ENCODE measurements around the gene CCDC171. TPM values are rescaled to one million over a fixed set of nuclear protein-coding genes. Genes with fewer than 3 reads are reported as not detected.

Gene CCDC171
- total RNA-seq, 1 experiment from 2014 or later, result 2.8 TPM

DNA sequence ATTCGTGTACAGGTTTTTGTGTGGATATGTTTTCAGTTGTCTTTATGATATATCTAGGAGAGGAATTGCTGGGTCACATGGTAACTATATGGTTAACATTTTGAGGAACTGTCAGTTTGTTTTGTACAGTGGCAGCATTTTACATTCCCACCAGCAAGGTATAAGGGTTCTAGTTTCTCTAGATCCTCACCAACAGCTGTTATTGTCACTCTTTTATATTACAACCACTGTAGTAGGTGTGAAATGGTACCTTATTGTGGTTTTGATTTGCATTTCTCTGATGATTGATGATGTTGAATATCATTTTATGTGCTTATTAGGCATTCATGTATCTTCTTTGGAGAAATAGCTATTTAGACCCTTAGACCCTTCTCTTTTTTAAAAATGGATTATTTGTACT lies 82.9 kb downstream of the CCDC171 start:
- no peak for DNase-seq (ENCODE audit: low spot score)
- no peaks in the 10 kb centered on the region for H3K27me3 Mint-ChIP-seq (ENCODE audit: low read depth)
- H3K9me3 Mint-ChIP-seq, result peaks cover 12% of the 10 kb centered on the region
- H3K4me3 Mint-ChIP-seq, result no peak overlapping the region
- H3K36me3 Mint-ChIP-seq, result peaks cover 2% of the 10 kb centered on the region; the same call in 1 of the 2 replicates
- TF ChIP-seq ESRRA (CRISPR knock-in tag; IDR thresholded peaks at IDR 0.05; ENCODE audit: borderline replicate concordance) (no peak), AFF4 (CRISPR knock-in tag; IDR thresholded peaks at IDR 0.05; ENCODE audit: borderline replicate concordance) (no peak), TCF7 (CRISPR knock-in tag; IDR thresholded peaks at IDR 0.05; ENCODE audit: low read depth) (no peak), CDX4 (CRISPR knock-in tag; IDR thresholded peaks at IDR 0.05; ENCODE audit: borderline replicate concordance) (no peak), ELF4 (CRISPR knock-in tag; IDR thresholded peaks at IDR 0.05; ENCODE audit: low read depth) (no peak), ETV6 (CRISPR knock-in tag; IDR thresholded peaks at IDR 0.05) (no peak), ARID4B (CRISPR knock-in tag; IDR thresholded peaks at IDR 0.05; ENCODE audit: borderline replicate concordance) (no peak), CBFB (CRISPR knock-in tag; IDR thresholded peaks at IDR 0.05; ENCODE audit: low read depth) (no peak), ATF1 (CRISPR knock-in tag; IDR thresholded peaks at IDR 0.05) (no peak), ZNF671 (CRISPR knock-in tag; IDR thresholded peaks at IDR 0.05) (no peak), ZNF396 (CRISPR knock-in tag; IDR thresholded peaks at IDR 0.05; ENCODE audit: borderline replicate concordance) (no peak), CREB1 (CRISPR knock-in tag; IDR thresholded peaks at IDR 0.05) (no peak), RORB (CRISPR knock-in tag; IDR thresholded peaks at IDR 0.05) (no peak), ZNF263 (CRISPR knock-in tag; IDR thresholded peaks at IDR 0.05; ENCODE audit: low read depth) (no peak), FOXP4 (CRISPR knock-in tag; IDR thresholded peaks at IDR 0.05) (no peak)
- TF ChIP-seq, protein P1, sequence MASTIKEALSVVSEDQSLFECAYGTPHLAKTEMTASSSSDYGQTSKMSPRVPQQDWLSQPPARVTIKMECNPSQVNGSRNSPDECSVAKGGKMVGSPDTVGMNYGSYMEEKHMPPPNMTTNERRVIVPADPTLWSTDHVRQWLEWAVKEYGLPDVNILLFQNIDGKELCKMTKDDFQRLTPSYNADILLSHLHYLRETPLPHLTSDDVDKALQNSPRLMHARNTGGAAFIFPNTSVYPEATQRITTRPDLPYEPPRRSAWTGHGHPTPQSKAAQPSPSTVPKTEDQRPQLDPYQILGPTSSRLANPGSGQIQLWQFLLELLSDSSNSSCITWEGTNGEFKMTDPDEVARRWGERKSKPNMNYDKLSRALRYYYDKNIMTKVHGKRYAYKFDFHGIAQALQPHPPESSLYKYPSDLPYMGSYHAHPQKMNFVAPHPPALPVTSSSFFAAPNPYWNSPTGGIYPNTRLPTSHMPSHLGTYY (CRISPR knock-in tag; IDR thresholded peaks at IDR 0.05), result no peak
- ATAC-seq, result no peak
- no peak overlapping the region for H3K27ac Mint-ChIP-seq
- POLR2A ChIA-PET, result interaction anchor here (0.5 kb wide), 1 partner anchor 98 kb away, joined by 3 read pairs; no protein-coding TSS in a partner anchor
- H3K4me1 Mint-ChIP-seq, result no peaks in the 10 kb centered on the region
- CTCF ChIA-PET, result no interaction called here
